Inflammatory macrophage treated with lipopolysaccharide for 4 hours (primary cell): ENCODE measurements around the gene NAV3.
A peak's percentile ranks its signal among the peaks of the same experiment; 100 is the strongest.
"Not testable (repeated sequence)": the region's sequence is repeated elsewhere in the genome, so short reads cannot be mapped to it uniquely, and the experiment has no call there.

Experiments used
- DNase-seq: peaks from one replicate; pipeline ENCODE4 v3.0.0-alpha.2; 2020

The NAV3 gene

DNA sequence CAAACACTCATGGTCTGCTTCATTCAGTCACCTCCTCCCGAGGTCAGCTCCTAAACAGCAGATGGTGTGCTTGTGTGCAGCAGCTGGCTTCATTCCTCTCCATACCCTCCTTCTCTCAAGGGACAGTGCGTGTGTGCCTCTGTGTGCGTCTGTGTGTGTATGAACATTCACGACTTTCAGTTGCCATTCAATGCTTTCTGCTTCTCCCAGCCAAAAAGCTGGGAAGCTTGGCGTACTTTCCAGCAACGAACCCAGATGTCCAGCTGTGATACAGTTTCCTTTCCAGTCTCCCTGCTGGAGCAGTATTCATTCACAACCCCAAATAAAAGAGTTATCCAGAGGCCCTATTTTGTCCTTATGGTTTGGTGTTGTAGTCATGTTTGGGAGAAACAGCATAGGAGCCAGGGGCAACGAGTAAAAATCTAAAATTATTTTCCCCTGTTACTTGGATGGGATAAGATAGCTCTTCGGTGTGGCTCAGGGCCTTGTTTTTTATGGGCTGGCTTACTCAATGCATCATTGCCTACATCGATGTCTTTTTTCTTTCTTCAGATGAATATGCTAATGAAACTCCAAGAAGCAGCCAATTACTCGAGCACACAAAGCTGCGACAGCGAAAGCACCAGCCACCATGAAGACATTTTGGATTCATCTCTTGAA is 379.3 kb downstream of the NAV3 start:
- DNase-seq = no peak

DNA sequence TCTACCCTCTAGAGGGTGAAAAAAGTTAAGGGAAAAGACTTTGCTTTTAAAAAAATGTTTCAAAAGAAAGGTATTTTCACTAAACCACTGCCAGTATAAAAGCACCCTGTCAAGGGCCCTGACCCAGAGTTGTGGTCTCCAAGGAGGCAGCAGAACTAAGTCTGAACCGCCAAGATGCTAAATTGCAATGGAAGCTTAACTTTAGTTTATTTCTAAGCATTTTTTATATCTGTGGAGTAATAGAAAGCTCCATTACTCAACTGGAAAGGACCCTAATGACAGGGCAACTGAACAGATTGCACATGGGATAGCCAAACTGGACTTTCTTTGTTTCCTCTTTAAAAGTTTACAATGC is 379.8 kb downstream of the NAV3 start:
- no peak for DNase-seq

DNA sequence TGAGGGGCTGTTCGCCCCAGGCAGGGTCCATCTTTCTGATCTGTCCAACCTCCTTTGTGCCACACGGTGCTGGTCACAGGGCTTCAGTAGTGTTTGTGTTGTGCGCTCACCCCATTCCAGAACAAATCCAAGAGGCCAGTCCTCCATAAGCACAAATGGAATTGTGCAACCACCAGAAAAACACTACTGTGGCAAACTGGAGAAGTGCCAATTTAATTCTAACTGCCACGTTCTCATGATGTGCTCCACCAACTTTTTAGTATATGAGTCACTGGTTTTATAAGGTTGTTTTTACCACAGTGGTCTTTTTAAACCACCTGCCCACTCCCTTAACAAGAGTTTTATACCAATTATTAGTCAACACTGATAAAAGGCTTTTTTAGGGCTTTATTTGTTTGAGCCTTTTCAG is 380.2 kb downstream of the NAV3 start:
- no peak for DNase-seq

DNA sequence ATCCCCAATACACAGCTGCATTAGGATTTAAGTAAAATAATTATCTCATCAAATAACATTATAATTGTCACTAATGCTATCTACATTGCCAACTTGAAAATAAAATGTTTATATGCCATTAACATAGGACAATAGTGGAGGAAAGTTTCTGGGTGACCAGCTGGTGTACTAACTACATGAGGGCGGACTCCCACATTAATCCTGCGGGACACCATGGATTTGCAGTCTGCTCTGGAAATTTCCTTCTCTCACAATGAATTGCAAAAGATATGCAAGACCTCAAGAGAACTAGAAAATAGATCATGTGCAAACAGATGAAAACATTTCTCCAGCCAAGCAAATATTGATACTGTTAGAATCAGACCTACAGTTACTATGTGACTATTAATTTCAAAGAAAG is 390.1 kb downstream of the NAV3 start:
- DNase-seq = no peak

DNA sequence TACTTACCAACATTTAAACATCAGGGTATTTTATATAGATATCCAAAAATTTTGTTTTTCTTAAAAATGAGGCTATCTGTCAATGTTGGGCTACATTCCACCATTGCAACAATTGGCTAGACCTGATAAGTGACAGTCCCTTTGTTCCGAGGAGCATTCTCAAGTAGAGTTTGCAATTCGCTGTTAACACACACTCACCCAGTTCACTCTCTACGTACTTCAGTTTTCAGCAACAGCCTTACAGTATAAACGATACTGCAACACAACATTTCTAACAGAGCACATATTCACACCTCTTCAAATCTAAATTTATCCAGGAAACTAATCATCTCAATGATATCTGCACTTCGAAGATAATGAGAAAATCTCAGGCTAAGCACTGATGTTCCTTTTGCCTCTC is 393.5 kb downstream of the NAV3 start:
- DNase-seq = no peak

DNA sequence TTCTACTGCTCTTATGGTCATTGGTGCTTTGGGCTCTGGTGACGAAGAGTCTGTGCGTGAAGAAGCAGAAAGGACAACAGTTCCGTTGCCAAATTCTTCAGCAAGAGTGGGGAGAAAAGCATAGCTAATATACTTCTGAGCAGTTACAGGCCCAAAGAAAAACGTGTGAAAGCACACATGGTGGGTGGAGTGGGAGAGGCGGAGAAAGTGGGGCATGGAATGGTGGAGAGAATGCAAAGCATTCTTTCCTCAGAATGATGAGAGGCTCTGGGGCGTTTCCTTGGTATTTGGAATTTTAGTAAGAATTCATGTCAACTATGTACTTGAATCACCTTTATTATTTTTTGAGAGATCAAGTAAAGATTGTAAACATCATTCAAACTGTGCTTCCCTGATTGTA is 396.1 kb downstream of the NAV3 start:
- DNase-seq = no peak

DNA sequence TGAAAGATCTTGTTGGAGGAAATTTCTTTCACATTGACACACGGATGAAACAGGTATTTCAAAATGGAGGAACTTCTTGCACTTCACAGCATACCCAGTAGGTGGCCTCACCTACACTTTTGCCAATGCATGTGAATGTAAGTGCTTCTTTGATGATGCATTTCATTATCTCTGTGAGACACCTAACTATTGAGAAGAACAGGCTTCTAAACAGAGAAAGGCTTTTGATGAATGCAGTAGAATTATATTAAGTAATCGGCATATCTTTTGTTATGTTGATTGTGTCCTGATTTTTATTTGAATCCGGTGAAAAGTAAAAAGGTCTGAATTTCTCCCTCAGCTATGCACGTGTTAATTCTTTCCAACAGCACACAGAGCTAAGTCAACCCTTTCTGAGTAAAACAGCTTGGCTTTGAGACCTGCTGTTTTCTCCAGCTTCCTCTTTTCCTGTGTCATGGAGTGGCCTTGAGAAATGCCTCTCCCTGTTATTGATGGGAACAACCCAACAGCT is 399.0 kb downstream of the NAV3 start:
- DNase-seq = peak; percentile 3

DNA sequence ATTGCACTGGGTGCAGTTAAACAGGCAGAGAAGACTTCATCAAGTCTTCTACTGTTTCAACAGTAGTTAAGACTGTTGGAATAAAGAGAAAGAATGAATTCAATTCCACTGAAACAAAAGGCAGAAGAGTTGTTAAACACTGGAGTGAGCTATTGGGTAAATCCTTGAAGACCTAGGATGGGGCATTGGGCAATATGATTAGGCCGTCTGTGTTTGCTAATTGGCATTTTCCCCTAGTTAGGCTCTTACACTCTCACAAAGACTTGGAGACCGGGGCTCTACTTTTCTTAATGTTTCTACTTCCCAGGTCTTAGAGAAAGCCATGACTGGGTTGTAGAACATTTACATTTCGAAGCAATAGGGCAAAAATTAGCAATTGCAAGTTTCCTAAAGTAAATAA is 402.1 kb downstream of the NAV3 start:
- no peak for DNase-seq

DNA sequence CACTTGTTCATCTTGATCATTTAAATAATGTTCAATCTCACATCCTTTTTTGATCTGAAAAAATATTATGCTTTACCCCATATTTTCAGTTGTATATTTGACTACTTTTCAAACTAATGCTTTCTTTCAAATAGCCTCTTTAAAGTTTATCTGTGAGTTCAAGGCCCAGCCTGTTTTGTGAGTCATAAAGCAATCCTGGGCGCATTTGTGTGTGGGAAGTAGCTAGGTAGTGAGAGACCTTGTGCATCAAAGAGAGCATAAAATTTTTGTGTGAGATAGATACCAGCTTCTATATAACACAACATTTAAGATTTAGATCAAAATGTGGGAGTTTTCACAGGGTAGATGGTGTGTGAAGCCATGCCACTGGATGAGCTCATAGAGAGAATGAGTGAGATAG is 405.6 kb downstream of the NAV3 start:
- no peak for DNase-seq

DNA sequence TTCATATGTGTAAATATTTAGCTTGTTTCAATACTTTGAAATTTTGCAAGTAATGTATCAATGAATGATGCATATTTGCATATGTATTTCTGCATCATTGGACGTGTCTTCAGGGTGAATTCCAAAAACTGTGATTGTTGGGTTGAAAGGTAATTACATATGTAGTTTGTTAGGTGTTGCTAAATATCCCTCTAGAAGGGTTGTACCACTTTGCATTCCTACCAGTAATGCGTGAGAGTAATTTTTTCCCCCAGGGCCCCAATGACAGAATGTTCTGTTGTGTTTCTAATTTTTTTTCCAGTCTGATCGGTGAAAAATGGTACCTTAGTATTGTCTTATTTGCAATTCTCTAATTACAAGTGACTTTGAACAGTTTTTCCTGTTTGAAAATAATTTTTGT is 408.9 kb downstream of the NAV3 start:
- no peak for DNase-seq

DNA sequence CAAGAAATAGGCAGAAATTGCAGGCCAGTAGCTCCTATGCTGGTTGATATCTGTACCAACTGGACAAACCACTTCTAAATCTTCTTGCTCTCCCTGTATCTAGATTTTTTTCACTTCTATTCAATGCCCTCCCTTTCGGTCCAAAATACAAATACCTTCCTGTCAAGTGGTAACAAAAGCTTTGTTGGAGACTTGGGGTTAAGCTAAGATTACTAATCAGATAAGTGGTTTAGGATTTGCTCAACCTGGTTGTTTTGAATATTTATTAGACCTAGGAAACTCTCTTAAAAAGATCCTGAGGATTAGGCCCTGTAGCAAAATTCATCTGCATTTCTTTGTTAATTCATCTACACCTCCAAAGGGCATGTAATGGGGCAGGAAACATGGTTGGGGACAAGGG is 410.1 kb downstream of the NAV3 start:
- DNase-seq = no peak

DNA sequence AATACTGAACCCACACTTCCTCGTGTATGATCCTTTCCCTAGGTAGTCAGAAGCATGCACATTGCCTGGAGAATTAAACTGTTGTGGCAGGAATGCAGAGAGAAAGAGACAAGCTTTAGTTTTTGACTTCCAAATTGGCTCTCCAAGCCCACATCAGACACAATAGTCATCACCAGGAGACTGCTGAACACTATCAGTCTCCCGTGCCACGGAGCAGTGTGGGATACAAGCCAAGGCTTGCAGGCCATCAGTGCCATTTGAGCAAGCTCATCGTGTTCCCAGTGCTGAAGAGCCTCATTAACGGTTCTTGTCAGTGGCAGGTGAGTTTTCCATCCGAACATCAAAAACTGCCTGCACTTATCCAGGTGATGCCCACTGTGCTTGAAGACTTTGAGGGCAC is 410.8 kb downstream of the NAV3 start:
- no peak for DNase-seq

DNA sequence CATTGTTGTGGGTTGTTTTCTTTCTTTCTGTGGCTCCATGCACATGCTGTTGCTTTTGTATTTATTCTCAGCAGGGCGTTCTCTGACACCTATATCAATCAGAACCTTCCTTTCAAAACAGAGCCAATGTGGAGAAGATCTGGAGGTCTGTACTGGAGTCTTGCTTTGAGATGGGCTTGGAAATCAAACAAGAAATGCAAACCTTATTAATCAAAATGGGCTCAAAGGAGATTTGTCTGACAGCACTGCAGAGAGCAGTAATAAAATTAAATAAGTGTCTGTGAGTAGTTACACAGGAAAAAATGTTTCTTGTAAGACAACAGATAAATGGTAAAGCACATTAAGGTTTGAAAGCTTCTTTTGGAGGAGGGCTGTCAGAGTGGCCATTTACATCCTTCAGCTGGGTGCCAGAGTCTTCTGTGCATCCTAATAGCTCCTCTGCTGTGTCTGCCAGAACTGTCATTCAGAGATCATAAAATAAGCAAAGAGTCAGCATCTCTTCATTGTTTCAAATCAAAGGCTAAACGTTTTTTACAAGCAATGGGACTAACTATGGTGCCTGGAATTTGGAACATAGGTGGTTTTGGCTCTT is 414.3 kb downstream of the NAV3 start:
- no peak for DNase-seq

DNA sequence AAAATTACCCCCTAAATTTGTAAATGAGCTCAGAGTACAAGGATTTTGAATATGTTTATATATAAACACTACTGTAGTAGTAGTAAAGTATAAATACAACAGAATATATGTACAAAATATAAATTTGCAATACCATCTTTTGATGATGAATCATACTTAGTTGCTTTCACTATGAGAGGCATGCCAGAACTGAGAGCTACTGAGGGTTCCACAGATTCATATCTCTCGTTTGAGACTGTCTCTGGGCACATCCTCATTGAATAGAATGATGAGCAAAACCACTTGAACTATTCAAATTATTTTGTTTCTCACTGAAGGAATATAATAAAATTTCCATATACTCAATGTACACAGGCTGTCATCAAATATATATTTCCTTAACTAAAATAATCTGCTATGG is 417.6 kb downstream of the NAV3 start:
- no peak for DNase-seq

DNA sequence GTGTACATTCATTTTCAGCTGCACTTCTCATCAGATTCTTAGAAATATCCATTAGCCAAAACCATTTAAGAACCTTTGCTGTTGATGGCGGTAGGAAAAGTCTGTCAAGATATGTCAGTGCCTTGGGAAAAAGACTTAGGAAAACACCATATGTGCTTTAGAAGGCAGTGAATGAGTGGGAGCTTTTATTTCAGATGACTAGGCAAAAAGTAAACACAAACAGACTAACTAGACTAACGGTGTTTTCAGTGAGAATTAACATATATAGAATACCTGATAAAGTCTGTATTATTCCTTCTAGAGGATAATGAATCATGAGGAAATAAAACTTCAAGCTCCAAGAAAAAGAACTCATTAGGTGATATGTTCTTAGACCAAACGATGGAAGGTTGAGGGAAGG is 418.9 kb downstream of the NAV3 start:
- DNase-seq = no peak

DNA sequence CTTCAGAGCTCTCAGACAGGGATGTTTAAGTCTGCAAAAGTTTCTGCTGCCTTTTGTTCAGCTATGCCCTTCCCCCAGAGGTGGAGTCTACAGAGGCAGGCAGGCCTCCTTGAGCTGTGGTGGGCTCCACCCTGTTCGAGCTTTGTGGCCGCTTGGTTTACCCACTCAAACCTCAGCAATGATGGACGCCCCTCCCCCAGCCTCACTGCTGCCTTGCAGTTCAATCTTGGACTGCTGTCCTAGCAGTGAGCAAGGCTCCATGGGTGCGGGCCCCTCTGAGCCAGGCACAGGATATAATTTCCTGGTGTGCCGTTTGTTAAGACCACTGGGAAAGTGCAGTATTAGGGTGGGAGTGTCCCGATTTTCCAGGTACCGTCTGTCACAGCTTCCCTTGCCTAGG is 427.0 kb downstream of the NAV3 start:
- not testable (repeated sequence) for DNase-seq

DNA sequence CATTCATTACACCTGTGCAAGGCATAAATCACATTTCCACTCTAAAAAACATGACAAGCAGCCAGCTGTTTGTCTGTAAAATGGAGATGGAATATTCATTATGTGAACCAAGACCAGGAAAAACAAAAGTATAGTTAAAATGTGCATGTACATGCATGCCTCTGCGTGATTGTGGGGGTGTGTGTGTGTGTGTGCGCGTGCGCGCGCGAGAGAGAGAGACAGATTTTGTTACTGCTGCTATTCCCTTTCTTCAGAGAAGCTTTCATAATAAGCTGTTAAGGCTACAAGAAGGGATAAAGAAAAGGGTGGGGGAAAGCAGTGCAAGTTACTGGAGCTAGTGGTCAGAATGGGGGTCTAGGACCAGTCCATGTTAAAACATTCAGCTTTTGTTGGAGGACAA is 430.3 kb downstream of the NAV3 start:
- no peak for DNase-seq

DNA sequence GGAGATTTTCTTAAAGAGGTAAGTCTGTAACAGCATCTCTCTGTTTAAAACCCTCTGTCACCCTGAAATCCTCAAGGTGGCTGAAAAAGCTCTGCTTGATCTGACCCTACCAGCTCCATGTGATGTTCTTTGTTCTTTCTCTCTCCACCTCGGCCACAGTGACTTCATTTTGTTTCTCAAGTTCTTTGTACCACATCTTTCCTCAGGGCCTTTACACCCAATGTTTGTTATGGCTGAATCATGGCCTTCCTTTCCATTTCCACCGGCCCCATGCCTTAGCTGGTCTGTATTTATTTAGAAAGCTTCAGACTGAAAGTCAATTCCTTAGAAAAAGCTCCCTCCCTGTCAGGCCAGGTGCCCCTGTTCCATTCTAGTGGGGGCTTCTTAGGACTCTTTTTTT is 431.2 kb downstream of the NAV3 start:
- DNase-seq = no peak
